HepG2 (cell line): Measurements from ENCODE around the gene CFAP221. TPM values are rescaled to one million over a fixed set of nuclear protein-coding genes. Genes with fewer than 3 reads are reported as not detected.

ENCODE experiments used
- ATAC-seq: fragments of 200-7000 bp; cut with Tn5 transposase; 3 replicates; pipeline ENCODE4 v1.9.1; 2020; ENCODE audit warnings: mild to moderate bottlenecking, moderate library complexity
- BruUV-seq: library from RNA; stranded (reverse); fragments of 400-500 nt; replicated peaks from 2 replicates; lab custom pipeline; 2021; lab: Mats Ljungman, UMichigan
- CTCF ChIA-PET: fragments of 300-600 bp; formaldehyde crosslinking; extraction: SDS; loops from one replicate; lab custom pipeline; 2021; ENCODE audit warnings: low total read pairs, inconsistent platforms, low intra/inter-chr PET ratio; lab: Yijun Ruan, JAX
- POLR2A ChIA-PET: fragments of 350-600 bp; sonication (Branson Sonifier 250); formaldehyde crosslinking; loops from one replicate; lab custom pipeline; 2020; ENCODE audit warnings: antibody characterized with exemption, inconsistent platforms; lab: Yijun Ruan, JAX
- DNase-seq: peaks from one replicate; pipeline ENCODE4 v3.0.0-alpha.2; 2015; ENCODE audit warnings: low spot score
- FAIRE-seq: peaks from 3 replicates; lab custom pipeline; 2011; peaks lifted over from hg19 to GRCh38; lab: Jason Lieb, UNC
- H2AFZ ChIP-seq: one replicate; pipeline ENCODE4 v1.6.1; 2011; ENCODE audit warnings: low read length, inconsistent platforms
- H3K27ac ChIP-seq: fragments of 300-600 bp; 3 replicates; pipeline ENCODE4 v1.8.0; 2011; ENCODE audit warnings: mixed run types, mild to moderate bottlenecking, mixed read lengths, low read length, inconsistent platforms; ENCODE audit not compliant: insufficient read depth; ENCODE audit errors: extremely low read length
- H3K27me3 ChIP-seq, 2 experiments: fragments of 200-600 bp in 1 of 2; 2 replicates in 1 of 2; 3 replicates in 1 of 2; pipeline versions ENCODE4 v1.6.0 to v1.8.0; 2011; ENCODE audit warnings: low read length in 2 of 2, mild to moderate bottlenecking in 2 of 2, moderate library complexity in 2 of 2, inconsistent platforms in 1 of 2; ENCODE audit not compliant: insufficient read depth in 2 of 2, control insufficient read depth in 1 of 2
- H3K36me3 ChIP-seq, 2 experiments: fragments of 200-600 bp in 1 of 2; replicated peaks in 1 of 2; 2 replicates in 1 of 2; 3 replicates in 1 of 2; pipeline versions ENCODE4 v1.5.1 to v1.8.0; 2011; ENCODE audit warnings: low read length in 2 of 2, inconsistent platforms in 1 of 2; ENCODE audit not compliant: insufficient read depth in 2 of 2, control insufficient read depth in 1 of 2
- H3K4me1 ChIP-seq: 2 replicates; pipeline ENCODE4 v1.5.1; 2012; ENCODE audit warnings: low read length, inconsistent platforms; ENCODE audit not compliant: insufficient read depth
- H3K4me2 ChIP-seq: 2 replicates; pipeline ENCODE4 v1.6.0; 2011; ENCODE audit warnings: low read depth, low read length, inconsistent platforms
- H3K4me3 ChIP-seq, 3 experiments: fragments of 200-600 bp in 1 of 3; sonication (generic), shearing (Covaris generic) in 1 of 3; replicated peaks in 1 of 3; 2 replicates each; pipeline ENCODE4 v1.5.1; 2011 to 2016; ENCODE audit warnings: low read length in 3 of 3, inconsistent platforms in 2 of 3, low read depth in 2 of 3, mild to moderate bottlenecking in 2 of 3, control low read depth in 1 of 3, mixed read lengths in 1 of 3; ENCODE audit not compliant: insufficient read depth in 1 of 3
- H3K79me2 ChIP-seq: one replicate; pipeline ENCODE4 v1.6.1; 2011; ENCODE audit warnings: low read length, inconsistent platforms; ENCODE audit not compliant: insufficient read depth
- H3K9ac ChIP-seq: 2 replicates; pipeline ENCODE4 v1.6.0; 2011; ENCODE audit warnings: mild to moderate bottlenecking, low read depth, low read length, inconsistent platforms; ENCODE audit not compliant: insufficient read depth
- H3K9me3 ChIP-seq: 2 replicates; pipeline ENCODE4 v1.5.1; 2012; ENCODE audit warnings: mild to moderate bottlenecking, low read length
- H4K20me1 ChIP-seq: 2 replicates; pipeline ENCODE4 v1.6.0; 2011; ENCODE audit warnings: inconsistent platforms, mild to moderate bottlenecking, low read length, moderate library complexity; ENCODE audit not compliant: insufficient read depth
- ARID5B ChIP-seq: IDR thresholded peaks from 2 replicates; pipeline ENCODE4 v1.4.0; 2020; ENCODE audit warnings: mild to moderate bottlenecking, missing genetic modification reagents
- HMG20A ChIP-seq: IDR thresholded peaks from 2 replicates; pipeline ENCODE4 v1.6.1; 2016; ENCODE audit warnings: borderline replicate concordance
- HNF1A ChIP-seq, 2 experiments: sonication (generic) in 1 of 2; formaldehyde crosslinking in 1 of 2; IDR thresholded peaks; 2 replicates each; pipeline versions ENCODE4 v1.4.0 to v1.6.1; 2016 to 2020; ENCODE audit warnings: borderline replicate concordance in 1 of 2, low read depth in 1 of 2, mild to moderate bottlenecking in 1 of 2, missing genetic modification reagents in 1 of 2
- SIX1 ChIP-seq: sonication (generic); formaldehyde crosslinking; IDR thresholded peaks from 2 replicates; pipeline ENCODE4 v1.4.0; 2020; ENCODE audit warnings: missing genetic modification reagents, borderline replicate concordance
- TCF7 ChIP-seq: sonication (generic); IDR thresholded peaks from 2 replicates; pipeline ENCODE4 v1.6.1; 2016; ENCODE audit warnings: antibody characterized with exemption, low read depth
- WGBS: methylation state at CpG from one replicate; pipeline ENCODE4 v1.1.6; 2017; ENCODE audit warnings: low lambda C conversion rate; 5-methylcytosine and 5-hydroxymethylcytosine counted together
- in situ Hi-C: cut with HindIII; loops from 2 replicates; pipeline ENCODE4 v1.10.0; 2017; ENCODE audit warnings: low pct_unique_long_range_greater_than_20kb; ENCODE audit not compliant: extremely low pct_ligation_motif_present
- intact Hi-C: fragments of 100-400 bp; cut with micrococcal nuclease; formaldehyde crosslinking; loops from one replicate; pipeline ENCODE4 v1.10.0; 2022; ENCODE audit not compliant: unreplicated experiment
- polyA plus RNA-seq, 8 experiments: library from polyadenylated mRNA; depleted of rRNA in 3 of 8; stranded (reverse) in 7 of 8; unstranded in 1 of 8; fragments of >200 nt; fragmentation: Illumina TruSeq in 4 of 8; extraction: Trizol in 4 of 8; gene quantifications; 2 replicates each; pipeline versions ENCODE4 v1.2.1 to v1.2.3, GENCODE V29; 2011 to 2016; ENCODE audit warnings: low read depth in 4 of 8, missing spikeins in 1 of 8, mixed read lengths in 1 of 8; ENCODE audit not compliant: insufficient read depth in 1 of 8
- total RNA-seq, 5 experiments: library from RNA; depleted of rRNA; stranded (reverse); fragments of >200 nt; fragmentation: Illumina TruSeq; extraction: Trizol; gene quantifications; 2 replicates each; pipeline ENCODE4 v1.2.3, GENCODE V29; 2016; ENCODE audit warnings: low read depth in 1 of 5

Gene CFAP221
- total and polyA plus RNA-seq, 2 of the 13 experiments (the other 11 are each of a cell fraction or from before 2014, with no cell fraction given): not detected

- no TSS peak for BruUV-seq
- Histone ChIP-seq H3K4me3 (no peak overlapping the region), H3K9me3 (no peaks in the 10 kb centered on the region), H3K27me3 (peaks cover under 1 to 19% of the 10 kb centered on the region in 2 experiments; a peak in 3 of 5 replicates), H3K9ac (no peak overlapping the region), H2AFZ (no peak overlapping the region), H4K20me1 (no peaks in the 10 kb centered on the region)
- peak; percentile 33 for DNase-seq
- in situ Hi-C loops (no loop called here), intact Hi-C loops (no loop called here)
- 9% methylated on average over 2 of the region's 2 CpGs for WGBS
- TF ChIP-seq TCF7: peak; percentile 19; the same call in 1 of the 2 replicates
- TF ChIP-seq SIX1 (CRISPR knock-in tag): no peak
- TF ChIP-seq ARID5B (CRISPR knock-in tag): 0 out of 2 replicates have a peak, but pooled peaks have one; percentile 8
- TF ChIP-seq HNF1A (IDR thresholded peaks at IDR 0.05; ENCODE audit: low read depth): peak; percentile 66
- TF ChIP-seq HNF1A (CRISPR knock-in tag; IDR thresholded peaks at IDR 0.05; ENCODE audit: borderline replicate concordance): no peak
- TF ChIP-seq HMG20A: 0 out of 2 replicates have a peak, but pooled peaks have one; percentile 18
- TF ChIP-seq, all 625 proteins: peak for 4
- CTCF ChIA-PET: no interaction called here
- no peak overlapping the region for H3K27ac ChIP-seq
- POLR2A ChIA-PET: no interaction called here
- H3K79me2 ChIP-seq: no peaks in the 10 kb centered on the region
- no peaks in the 10 kb centered on the region for H3K36me3 ChIP-seq
- H3K4me1 ChIP-seq: peaks cover 12% of the 10 kb centered on the region
- ATAC-seq: peak; percentile 44; the same call in 2 of the 3 replicates
- H3K4me2 ChIP-seq: no peak overlapping the region
- no peak for FAIRE-seq
These were observed 6.1 kb downstream of the CFAP221 start for GRCh38 chr2:119550346-119550745.
